K562 (cell line): ENCODE measurements around the gene NR2F6. TPM values are rescaled to one million over a fixed set of nuclear protein-coding genes. Genes with fewer than 3 reads are reported as not detected.

Experiments
- BRCA1 ChIP-seq, 2 experiments: fragments of 450-650 bp in 1 of 2; sonication (generic) in 1 of 2; formaldehyde crosslinking in 1 of 2; IDR thresholded peaks; 2 replicates each; pipeline versions ENCODE4 v1.5.0 to v1.6.1; 2017 to 2020; ENCODE audit warnings: mild to moderate bottlenecking in 1 of 2, missing genetic modification reagents in 1 of 2
- HEY1 ChIP-seq: fragments of 250-450 bp; sonication (Bioruptor Pico); IDR thresholded peaks from 2 replicates; pipeline ENCODE4 v1.5.0; 2020; ENCODE audit warnings: mild to moderate bottlenecking, moderate library complexity, borderline replicate concordance
- IRF9 ChIP-seq: fragments of 450-650 bp; IDR thresholded peaks from 2 replicates; pipeline ENCODE4 v1.6.1; 2016; ENCODE audit warnings: missing biosample characterization, missing genetic modification characterization
- MAZ ChIP-seq, 2 experiments: fragments of 450-650 bp in 1 of 2; sonication (generic) in 1 of 2; formaldehyde crosslinking; IDR thresholded peaks in 1 of 2; conservative IDR thresholded peaks in 1 of 2; 2 replicates each; pipeline versions ENCODE4 v1.4.0 to v1.5.0; 2020; ENCODE audit warnings: mild to moderate bottlenecking in 1 of 2, missing genetic modification reagents in 1 of 2
- MBD2 ChIP-seq: sonication (generic); IDR thresholded peaks from 2 replicates; pipeline ENCODE4 v1.6.1; 2016; ENCODE audit warnings: low read depth, borderline replicate concordance
- MED1 ChIP-seq: sonication (generic); formaldehyde crosslinking; IDR thresholded peaks from 2 replicates; pipeline ENCODE4 v1.8.1; 2023; ENCODE audit warnings: missing genetic modification reagents, borderline replicate concordance
- MNT ChIP-seq, 2 experiments: fragments of 450-650 bp; conservative IDR thresholded peaks; 2 replicates each; pipeline ENCODE4 v1.6.1; 2017; ENCODE audit warnings: mild to moderate bottlenecking in 2 of 2, moderate library complexity in 2 of 2
- NR3C1 ChIP-seq: sonication (generic); formaldehyde crosslinking; IDR thresholded peaks from 2 replicates; pipeline ENCODE4 v1.8.1; 2022; ENCODE audit warnings: missing genetic modification reagents
- RBBP5 ChIP-seq: fragments of 200-600 bp; sonication (generic); IDR thresholded peaks from 2 replicates; pipeline ENCODE4 v1.6.1; 2012; ENCODE audit warnings: borderline replicate concordance, mild to moderate bottlenecking, low read length, control low read depth, inconsistent platforms; ENCODE audit not compliant: insufficient read depth, poor library complexity, severe bottlenecking
- RCOR1 ChIP-seq, 2 experiments: IDR thresholded peaks; 2 replicates each; pipeline ENCODE4 v1.6.1; 2012; ENCODE audit warnings: low read depth in 2 of 2, low read length in 2 of 2, borderline replicate concordance in 1 of 2, improper control_type of control experiment in 1 of 2
- STAT5B ChIP-seq: fragments of 250-450 bp; sonication (Bioruptor Pico); IDR thresholded peaks from 2 replicates; pipeline ENCODE4 v1.8.0; 2021; ENCODE audit warnings: mild to moderate bottlenecking, inconsistent platforms
- UBTF ChIP-seq, 2 experiments: IDR thresholded peaks; 2 replicates each; pipeline ENCODE4 v1.6.1; 2012; ENCODE audit warnings: improper control_type of control experiment in 2 of 2, low read depth in 2 of 2, low read length in 2 of 2, borderline replicate concordance in 1 of 2
- YY1 ChIP-seq, 3 experiments: IDR thresholded peaks; 2 replicates each; pipeline ENCODE4 v1.6.1; 2011; ENCODE audit warnings: low read length in 2 of 3, mild to moderate bottlenecking in 2 of 3, moderate library complexity in 2 of 3, borderline replicate concordance in 1 of 3, control low read depth in 1 of 3, low read depth in 1 of 3; ENCODE audit not compliant: insufficient read depth in 3 of 3, insufficient replicate concordance in 2 of 3, control insufficient read depth in 1 of 3, insufficient read length in 1 of 3; ENCODE audit errors: extremely low read depth in 1 of 3
- ZNF184 ChIP-seq: sonication (generic); formaldehyde crosslinking; IDR thresholded peaks from 2 replicates; pipeline ENCODE4 v1.5.0; 2020; ENCODE audit warnings: missing genetic modification reagents
- ZNF263 ChIP-seq: sonication (generic); formaldehyde crosslinking; IDR thresholded peaks from 2 replicates; pipeline ENCODE4 v1.8.0; 2022; ENCODE audit warnings: mild to moderate bottlenecking, missing genetic modification reagents, borderline replicate concordance
- ZNF639 ChIP-seq, 2 experiments: fragments of 200-800 bp in 1 of 2; sonication (Bioruptor generic) in 1 of 2; sonication (generic) in 1 of 2; formaldehyde crosslinking in 1 of 2; IDR thresholded peaks in 1 of 2; conservative IDR thresholded peaks in 1 of 2; 2 replicates each; pipeline versions ENCODE4 v1.5.0 to v1.6.1; 2016 to 2020; ENCODE audit warnings: missing compliant biosample characterization in 1 of 2, missing genetic modification characterization in 1 of 2, missing genetic modification reagents in 1 of 2
- ZNF778 ChIP-seq: fragments of 450-650 bp; formaldehyde crosslinking; IDR thresholded peaks from 2 replicates; pipeline ENCODE4 v1.4.0; 2020; ENCODE audit warnings: mild to moderate bottlenecking, moderate library complexity
- polyA plus RNA-seq, 8 experiments: library from polyadenylated mRNA; depleted of rRNA in 4 of 8; stranded (reverse) in 5 of 8; unstranded in 3 of 8; fragments of >200 nt; fragmentation: Nextera tagmentation in 2 of 8; fragmentation: Illumina TruSeq in 1 of 8; extraction: Ambion mirVana in 2 of 8; extraction: Trizol in 1 of 8; gene quantifications; 2 replicates each; pipeline versions ENCODE4 v1.2.1 to v1.2.3, GENCODE V29; 2011 to 2014; ENCODE audit warnings: inconsistent platforms in 1 of 8, missing spikeins in 1 of 8
- total RNA-seq, 7 experiments: library from RNA; depleted of rRNA in 6 of 7; stranded (reverse); fragments of >200 nt in 6 of 7; fragmentation: Illumina TruSeq in 2 of 7; extraction: Trizol in 2 of 7; gene quantifications; 2 replicates each; pipeline versions ENCODE4 v1.2.1 to v1.2.3, GENCODE V29; 2011 to 2021; ENCODE audit warnings: low replicate concordance in 1 of 7

Gene NR2F6
- total and polyA plus RNA-seq, 9 of the 15 experiments (the other 6 are each of a cell fraction or from before 2014, with no cell fraction given), result 0.76 to 97.5 (median 18.8) TPM

- TF ChIP-seq MNT (conservative IDR thresholded peaks at IDR 0.05) (0 out of 4 replicates have a peak, but pooled peaks of 1 of the 2 experiments have one; percentile 20), MED1 (CRISPR knock-in tag) (no peak), MAZ (CRISPR knock-in tag; conservative IDR thresholded peaks at IDR 0.05 in 1 of 2, IDR thresholded peaks at IDR 0.05 in 1 of 2) (peak; percentile 8 to 36; a peak in 2 of 4 replicates), YY1 (IDR thresholded peaks at IDR 0.05; ENCODE audit: borderline replicate concordance in 1 of 3, control insufficient read depth in 1 of 3, extremely low read depth in 1 of 3, insufficient read depth in 3 of 3, insufficient read length in 1 of 3, insufficient replicate concordance in 2 of 3, low read depth in 1 of 3, low read length in 2 of 3) (peak in 1 of 3 experiments; percentile 46), MBD2 (0 out of 2 replicates have a peak, but pooled peaks have one; percentile 10), ZNF639 (CRISPR knock-in tag; conservative IDR thresholded peaks at IDR 0.05 in 1 of 2, IDR thresholded peaks at IDR 0.05 in 1 of 2) (0 out of 4 replicates have a peak, but pooled peaks of 1 of the 2 experiments have one; percentile 34), ZNF778 (no peak), ZNF184 (CRISPR knock-in tag) (no peak), STAT5B (CRISPR knock-in tag) (no peak), IRF9 (no peak), BRCA1 (IDR thresholded peaks at IDR 0.05) (no peak), BRCA1 (CRISPR knock-in tag; IDR thresholded peaks at IDR 0.05) (0 out of 2 replicates have a peak, but pooled peaks have one; percentile 85), UBTF (IDR thresholded peaks at IDR 0.05; ENCODE audit: borderline replicate concordance in 1 of 2, low read depth in 2 of 2, low read length in 2 of 2) (peak in 1 of 2 experiments; percentile 53; a peak in 1 of 4 replicates), ZNF263 (CRISPR knock-in tag) (0 out of 2 replicates have a peak, but pooled peaks have one; percentile 11), RCOR1 (IDR thresholded peaks at IDR 0.05; ENCODE audit: borderline replicate concordance in 1 of 2, low read depth in 2 of 2, low read length in 2 of 2) (no peak), NR3C1 (peak; percentile 5; the same call in 1 of the 2 replicates), HEY1 (CRISPR knock-in tag) (no peak), RBBP5 (peak; percentile 5)
Observed at GRCh38 chr19:17243830-17244617, 1.7 kb downstream of the NR2F6 start (continued).
